ENCODE measurements around the gene ZNF23.

Gene ZNF23

GRCh38 chr16:71474864-71475263 is 12.8 kb upstream of the ZNF23 start:
- TF ChIP-seq TAF1 (IDR thresholded peaks at IDR 0.05; ENCODE audit: low read depth, low read length) (no peak), PAX5 (IDR thresholded peaks at IDR 0.05; ENCODE audit: insufficient read depth, low read length, severe bottlenecking) (no peak), POLR2A (IDR thresholded peaks at IDR 0.05; ENCODE audit: low read depth, low read length) (no peak), POLR2AphosphoS5 (IDR thresholded peaks at IDR 0.05; ENCODE audit: low read depth, low read length) (no peak), POU2F2 (IDR thresholded peaks at IDR 0.05; ENCODE audit: low read depth, low read length) (no peak), SPI1 (IDR thresholded peaks at IDR 0.05; ENCODE audit: low read depth, low read length) (no peak)

GRCh38 chr16:71473891-71474290 is 11.8 kb upstream of the ZNF23 start:
- TF ChIP-seq POU2F2 (IDR thresholded peaks at IDR 0.05; ENCODE audit: low read depth, low read length) (no peak), SPI1 (IDR thresholded peaks at IDR 0.05; ENCODE audit: low read depth, low read length) (no peak), POLR2AphosphoS5 (IDR thresholded peaks at IDR 0.05; ENCODE audit: low read depth, low read length) (no peak), TAF1 (IDR thresholded peaks at IDR 0.05; ENCODE audit: low read depth, low read length) (no peak)
- FAIRE-seq (no peak), DNase-seq (ENCODE audit: insufficient read length, low spot score) (no peak)

More at GRCh38 chr16:71474864-71475263, 12.8 kb upstream of the ZNF23 start:
- DNase-seq (ENCODE audit: insufficient read length, low spot score) (no peak), FAIRE-seq (no peak)

DNA sequence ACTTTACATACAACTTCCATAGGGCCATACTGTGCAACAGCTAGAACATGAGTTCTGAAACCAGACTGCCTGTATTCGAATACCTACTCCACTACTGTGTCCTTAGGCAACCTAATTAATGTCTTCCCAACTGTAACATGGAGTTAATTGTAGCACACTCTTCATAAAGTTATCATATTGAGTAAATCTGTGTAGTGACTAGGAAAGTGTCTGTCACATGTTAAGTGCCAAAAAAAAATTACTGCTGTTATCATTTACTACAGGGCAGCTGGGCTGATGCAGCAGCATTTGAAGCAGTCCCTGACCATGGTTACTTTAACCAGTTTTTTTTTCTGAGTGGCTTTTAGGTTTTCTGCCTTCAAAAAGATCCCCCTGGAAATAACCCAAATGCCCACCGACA is 10.9 kb upstream of the ZNF23 start:
- TF ChIP-seq POLR2A (IDR thresholded peaks at IDR 0.05; ENCODE audit: low read depth, low read length) (no peak), POU2F2 (IDR thresholded peaks at IDR 0.05; ENCODE audit: low read depth, low read length) (no peak), TAF1 (IDR thresholded peaks at IDR 0.05; ENCODE audit: low read depth, low read length) (no peak), SPI1 (IDR thresholded peaks at IDR 0.05; ENCODE audit: low read depth, low read length) (no peak)
- DNase-seq (ENCODE audit: insufficient read length, low spot score) (no peak), FAIRE-seq (no peak)

DNA sequence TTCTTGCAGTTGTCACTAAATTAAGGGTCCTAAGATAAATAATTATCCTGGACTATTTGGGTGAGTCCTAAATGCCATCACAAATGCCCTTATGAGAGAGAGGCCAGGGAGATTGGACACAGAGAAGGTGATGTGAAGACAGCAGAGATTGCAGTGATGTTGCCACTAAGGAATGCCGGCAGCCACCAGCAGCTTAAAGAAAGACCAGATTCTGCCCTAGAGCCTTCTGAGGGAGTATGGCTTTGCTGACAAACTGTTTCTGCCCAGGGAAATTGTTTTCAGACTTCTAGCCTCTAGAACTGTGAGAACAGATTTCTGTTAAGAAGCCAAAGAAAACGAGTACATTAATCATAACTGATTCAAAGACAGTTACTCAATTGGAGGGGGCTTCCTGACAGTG is 10.0 kb upstream of the ZNF23 start:
- DNase-seq (ENCODE audit: insufficient read length, low spot score): no peak
- TF ChIP-seq SPI1 (IDR thresholded peaks at IDR 0.05; ENCODE audit: low read depth, low read length) (no peak), TAF1 (IDR thresholded peaks at IDR 0.05; ENCODE audit: low read depth, low read length) (no peak), PAX5 (IDR thresholded peaks at IDR 0.05; ENCODE audit: insufficient read depth, low read length, severe bottlenecking) (no peak), POLR2A (IDR thresholded peaks at IDR 0.05; ENCODE audit: low read depth, low read length) (no peak), POU2F2 (IDR thresholded peaks at IDR 0.05; ENCODE audit: low read depth, low read length) (no peak), POLR2AphosphoS5 (IDR thresholded peaks at IDR 0.05; ENCODE audit: low read depth, low read length) (no peak)
- no peak for FAIRE-seq

- FAIRE-seq (no peak), DNase-seq (ENCODE audit: insufficient read length, low spot score) (no peak)
- TF ChIP-seq POU2F2 (IDR thresholded peaks at IDR 0.05; ENCODE audit: low read depth, low read length): no peak
- 0 out of 2 replicates have a peak, but pooled peaks have one; percentile 7 for TF ChIP-seq SPI1 (IDR thresholded peaks at IDR 0.05; ENCODE audit: low read depth, low read length)
Observed at GRCh38 chr16:71467810-71468209, 5.8 kb upstream of the ZNF23 start.

- DNase-seq (ENCODE audit: insufficient read length, low spot score) (no peak), FAIRE-seq (no peak)
- TF ChIP-seq POLR2AphosphoS5 (IDR thresholded peaks at IDR 0.05; ENCODE audit: low read depth, low read length): no peak
- TF ChIP-seq PAX5 (IDR thresholded peaks at IDR 0.05; ENCODE audit: insufficient read depth, low read length, severe bottlenecking): no peak
- no peak for TF ChIP-seq POLR2A (IDR thresholded peaks at IDR 0.05; ENCODE audit: low read depth, low read length)
Observed at GRCh38 chr16:71464231-71464630, 2.2 kb upstream of the ZNF23 start.

DNA sequence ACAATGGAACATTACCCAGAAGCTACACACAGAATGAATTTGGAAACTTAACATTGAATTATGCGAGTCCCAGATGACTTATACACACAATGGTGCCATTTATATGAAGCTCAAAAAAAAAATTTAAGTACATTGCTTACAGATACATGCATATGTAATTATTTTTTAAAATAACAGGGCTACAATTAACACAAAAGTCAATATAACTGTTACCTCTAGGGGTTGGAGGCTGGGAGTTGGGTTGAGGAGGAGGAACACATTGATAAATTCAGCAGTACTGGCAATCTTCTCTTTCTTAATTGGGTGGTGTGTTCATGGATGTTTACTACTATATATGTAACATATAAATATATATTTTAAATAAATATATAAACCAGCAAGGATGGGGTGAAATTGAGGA is 1.1 kb downstream of the ZNF23 start:
- no peak for TF ChIP-seq POLR2AphosphoS5 (IDR thresholded peaks at IDR 0.05; ENCODE audit: low read depth, low read length)
- TF ChIP-seq TAF1 (IDR thresholded peaks at IDR 0.05; ENCODE audit: low read depth, low read length): no peak
- no peak for TF ChIP-seq POLR2A (IDR thresholded peaks at IDR 0.05; ENCODE audit: low read depth, low read length)
- no peak for TF ChIP-seq PAX5 (IDR thresholded peaks at IDR 0.05; ENCODE audit: insufficient read depth, low read length, severe bottlenecking)
- TF ChIP-seq SPI1 (IDR thresholded peaks at IDR 0.05; ENCODE audit: low read depth, low read length): no peak
- TF ChIP-seq POU2F2 (IDR thresholded peaks at IDR 0.05; ENCODE audit: low read depth, low read length): no peak
- FAIRE-seq (no peak), DNase-seq (ENCODE audit: insufficient read length, low spot score) (no peak)

DNA sequence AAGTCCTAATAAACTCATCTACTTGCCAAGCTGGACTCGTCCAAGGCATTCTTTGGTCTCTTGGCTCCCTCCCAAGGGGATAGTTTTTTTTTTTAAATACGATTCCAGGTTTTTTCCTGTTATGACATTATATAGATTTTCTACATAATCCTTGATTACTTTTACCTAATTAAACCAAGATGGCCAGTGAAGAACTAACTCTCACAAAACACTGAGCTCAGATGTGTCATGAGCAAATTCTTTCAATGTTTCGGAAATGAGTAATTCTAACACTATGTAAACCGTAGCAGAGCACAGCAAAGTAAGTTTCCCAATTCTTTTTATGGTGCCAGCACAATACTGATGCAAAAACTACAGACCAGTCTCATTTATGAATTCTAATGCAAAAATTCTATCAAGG is 1.8 kb downstream of the ZNF23 start:
- DNase-seq (ENCODE audit: insufficient read length, low spot score) (no peak), FAIRE-seq (no peak)
- TF ChIP-seq POLR2AphosphoS5 (IDR thresholded peaks at IDR 0.05; ENCODE audit: low read depth, low read length) (no peak), POU2F2 (IDR thresholded peaks at IDR 0.05; ENCODE audit: low read depth, low read length) (no peak), PAX5 (IDR thresholded peaks at IDR 0.05; ENCODE audit: insufficient read depth, low read length, severe bottlenecking) (no peak), TAF1 (IDR thresholded peaks at IDR 0.05; ENCODE audit: low read depth, low read length) (no peak), POLR2A (IDR thresholded peaks at IDR 0.05; ENCODE audit: low read depth, low read length) (no peak)

DNA sequence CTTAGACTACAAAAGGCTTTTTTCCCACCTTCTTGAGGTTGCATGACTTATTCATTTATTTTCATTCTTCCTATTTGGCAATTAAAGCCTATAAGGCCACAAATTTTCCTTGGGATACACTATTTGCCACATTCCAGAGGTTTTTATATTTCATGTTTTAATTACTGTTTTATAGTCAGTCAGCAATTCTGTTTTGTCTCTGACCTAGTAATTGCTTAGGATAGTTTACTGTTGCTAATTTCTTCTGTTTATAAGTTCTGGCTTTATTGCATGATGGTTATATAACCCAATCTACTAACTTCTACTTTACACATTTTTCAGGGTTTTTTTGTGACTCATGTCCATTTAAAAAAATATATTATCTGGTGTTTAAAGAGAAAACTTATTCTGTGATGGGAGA is 2.5 kb downstream of the ZNF23 start:
- TF ChIP-seq PAX5 (IDR thresholded peaks at IDR 0.05; ENCODE audit: insufficient read depth, low read length, severe bottlenecking) (no peak), SPI1 (IDR thresholded peaks at IDR 0.05; ENCODE audit: low read depth, low read length) (no peak), TAF1 (IDR thresholded peaks at IDR 0.05; ENCODE audit: low read depth, low read length) (no peak), POU2F2 (IDR thresholded peaks at IDR 0.05; ENCODE audit: low read depth, low read length) (no peak), POLR2AphosphoS5 (IDR thresholded peaks at IDR 0.05; ENCODE audit: low read depth, low read length) (no peak), POLR2A (IDR thresholded peaks at IDR 0.05; ENCODE audit: low read depth, low read length) (no peak)
- DNase-seq (ENCODE audit: insufficient read length, low spot score): no peak
- no peak for FAIRE-seq

- DNase-seq (ENCODE audit: insufficient read length, low spot score): no peak
- TF ChIP-seq POLR2AphosphoS5 (IDR thresholded peaks at IDR 0.05; ENCODE audit: low read depth, low read length): no peak
- no peak for TF ChIP-seq POU2F2 (IDR thresholded peaks at IDR 0.05; ENCODE audit: low read depth, low read length)
- no peak for FAIRE-seq
Observed at GRCh38 chr16:71456801-71457200, 5.2 kb downstream of the ZNF23 start.

DNA sequence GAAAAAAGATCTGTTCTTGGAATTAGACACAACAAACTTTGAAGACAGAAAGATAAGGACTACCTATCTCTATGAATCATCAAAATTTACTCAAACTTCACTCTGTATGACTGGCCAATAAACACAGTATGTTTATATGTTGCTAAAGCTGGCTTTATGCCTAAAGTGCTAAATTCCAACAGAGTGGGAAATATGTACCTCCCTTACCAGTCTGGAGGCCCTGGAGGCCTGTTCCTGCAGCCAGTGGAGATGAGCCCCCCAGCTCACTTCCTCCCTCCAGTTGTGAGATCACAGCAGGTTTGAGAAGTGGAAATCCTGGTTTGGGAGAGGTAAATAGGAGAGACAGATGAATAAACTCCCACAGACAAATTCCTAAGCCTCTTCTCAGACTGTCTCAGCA is 9.0 kb downstream of the ZNF23 start:
- DNase-seq (ENCODE audit: insufficient read length, low spot score) (no peak), FAIRE-seq (no peak)
- TF ChIP-seq POU2F2 (IDR thresholded peaks at IDR 0.05; ENCODE audit: low read depth, low read length) (no peak), POLR2A (IDR thresholded peaks at IDR 0.05; ENCODE audit: low read depth, low read length) (no peak), POLR2AphosphoS5 (IDR thresholded peaks at IDR 0.05; ENCODE audit: low read depth, low read length) (no peak), PAX5 (IDR thresholded peaks at IDR 0.05; ENCODE audit: insufficient read depth, low read length, severe bottlenecking) (no peak), TAF1 (IDR thresholded peaks at IDR 0.05; ENCODE audit: low read depth, low read length) (no peak), SPI1 (IDR thresholded peaks at IDR 0.05; ENCODE audit: low read depth, low read length) (no peak)

Measured in GM12891 (cell line).